CD14-positive monocyte (primary cell): ENCODE data around the gene RFLNA. TPM values are rescaled to one million over a fixed set of nuclear protein-coding genes. Genes with fewer than 3 reads are reported as not detected.

Source experiments
- DNase-seq, 3 donors: peaks; one replicate each; pipeline ENCODE4 v3.0.0-alpha.2; 2011 to 2022
- H2AFZ ChIP-seq: 2 replicates; pipeline ENCODE4 v1.6.0; 2012; ENCODE audit warnings: mild to moderate bottlenecking, low read depth, low read length, inconsistent platforms; ENCODE audit not compliant: insufficient read depth, poor library complexity, severe bottlenecking
- H3K27ac ChIP-seq, 2 donors: 1 replicate in 1 of 2; 2 replicates in 1 of 2; pipeline ENCODE4 v1.5.1; 2012 to 2013; ENCODE audit warnings: low read length in 2 of 2, control low read depth in 1 of 2, inconsistent platforms in 1 of 2, low read depth in 1 of 2, mild to moderate bottlenecking in 1 of 2
- H3K27me3 ChIP-seq, 2 donors: one replicate each; pipeline versions ENCODE4 v1.6.0 to v1.6.1; 2011 to 2013; ENCODE audit warnings: low read length in 2 of 2; ENCODE audit not compliant: control insufficient read depth in 2 of 2, insufficient read depth in 2 of 2
- H3K36me3 ChIP-seq, 2 donors: replicated peaks in 1 of 2; 1 replicate in 1 of 2; 2 replicates in 1 of 2; pipeline versions ENCODE4 v1.5.1 to v1.6.1; 2012 to 2013; ENCODE audit warnings: low read length in 2 of 2, control low read depth in 1 of 2, inconsistent platforms in 1 of 2, mild to moderate bottlenecking in 1 of 2; ENCODE audit not compliant: insufficient read depth in 2 of 2, control insufficient read depth in 1 of 2
- H3K4me1 ChIP-seq, 2 donors: 1 replicate in 1 of 2; 2 replicates in 1 of 2; pipeline versions ENCODE4 v1.5.1 to v1.6.1; 2012 to 2013; ENCODE audit warnings: low read length in 2 of 2, control low read depth in 1 of 2, inconsistent platforms in 1 of 2, mild to moderate bottlenecking in 1 of 2, moderate library complexity in 1 of 2; ENCODE audit not compliant: insufficient read depth in 2 of 2, control insufficient read depth in 1 of 2
- H3K4me2 ChIP-seq: replicated peaks from 2 replicates; pipeline ENCODE3; 2012; ENCODE audit warnings: low read length, moderate library complexity, mild to moderate bottlenecking; ENCODE audit not compliant: poor library complexity, severe bottlenecking; ENCODE audit errors: extremely low read depth
- H3K4me3 ChIP-seq, 3 experiments: fragments of 200-600 bp in 1 of 3; sonication (generic) in 1 of 3; replicated peaks in 1 of 3; 1 replicate in 2 of 3; 2 replicates in 1 of 3; pipeline ENCODE4 v1.5.1; 2011 to 2013; ENCODE audit warnings: low read length in 3 of 3, mild to moderate bottlenecking in 3 of 3, control low read depth in 2 of 3, low read depth in 2 of 3, inconsistent platforms in 1 of 3, moderate library complexity in 1 of 3
- H3K79me2 ChIP-seq: 2 replicates; pipeline ENCODE4 v1.6.0; 2012; ENCODE audit warnings: mild to moderate bottlenecking, control low read depth, inconsistent platforms, low read length, moderate library complexity; ENCODE audit not compliant: insufficient read depth
- H3K9ac ChIP-seq: 2 replicates; pipeline ENCODE4 v1.6.0; 2017; ENCODE audit warnings: low read length, mild to moderate bottlenecking; ENCODE audit not compliant: insufficient read depth, poor library complexity, severe bottlenecking
- H3K9me3 ChIP-seq, 2 donors: replicated peaks in 1 of 2; 1 replicate in 1 of 2; 2 replicates in 1 of 2; pipeline versions ENCODE4 v1.5.1 to v1.6.1; 2012 to 2013; ENCODE audit warnings: low read length in 2 of 2, control low read depth in 1 of 2; ENCODE audit not compliant: control insufficient read depth in 1 of 2, insufficient read depth in 1 of 2
- H4K20me1 ChIP-seq: 2 replicates; pipeline ENCODE4 v1.6.0; 2012; ENCODE audit warnings: mild to moderate bottlenecking, low read length, control low read depth, moderate library complexity; ENCODE audit not compliant: insufficient read depth
- H3K27ac Mint-ChIP-seq, 7 donors: one replicate each; pipeline ENCODE4 v1.8.0; 2020; ENCODE audit warnings: mild to moderate bottlenecking in 7 of 7, mixed read lengths in 7 of 7, moderate library complexity in 6 of 7, inconsistent platforms in 2 of 7
- H3K27me3 Mint-ChIP-seq, 3 donors: one replicate each; pipeline ENCODE4 v1.8.0; 2021 to 2022; ENCODE audit warnings: low read depth in 3 of 3, mild to moderate bottlenecking in 3 of 3, mixed read lengths in 3 of 3, moderate library complexity in 3 of 3, inconsistent platforms in 1 of 3
- H3K36me3 Mint-ChIP-seq, 2 donors: one replicate each; pipeline ENCODE4 v1.8.0; 2020; ENCODE audit warnings: mixed read lengths in 2 of 2, inconsistent platforms in 1 of 2, mild to moderate bottlenecking in 1 of 2
- H3K4me1 Mint-ChIP-seq: one replicate; pipeline ENCODE4 v1.8.0; 2020; ENCODE audit warnings: mild to moderate bottlenecking, mixed read lengths
- H3K4me3 Mint-ChIP-seq, 2 donors: one replicate each; pipeline ENCODE4 v1.8.0; 2020; ENCODE audit warnings: mild to moderate bottlenecking in 2 of 2, mixed read lengths in 2 of 2, moderate library complexity in 1 of 2
- H3K9me3 Mint-ChIP-seq, 7 donors: one replicate each; pipeline ENCODE4 v1.8.0; 2020 to 2022; ENCODE audit warnings: mixed read lengths in 7 of 7, mild to moderate bottlenecking in 6 of 7, moderate library complexity in 6 of 7, inconsistent platforms in 2 of 7
- WGBS: methylation state at CpG from one replicate; pipeline ENCODE4 v1.1.5; 2013; ENCODE audit warnings: missing lambda C conversion rate; ENCODE audit not compliant: insufficient coverage; 5-methylcytosine and 5-hydroxymethylcytosine counted together
- intact Hi-C, 2 donors: fragments of 100-400 bp; cut with micrococcal nuclease; formaldehyde crosslinking; loops; one replicate each; pipeline versions ENCODE4 v1.15.0 to v1.15.1; 2023
- polyA plus RNA-seq, 3 donors: library from polyadenylated mRNA; depleted of rRNA in 1 of 3; unstranded in 2 of 3; stranded (reverse) in 1 of 3; fragments of 300-500 nt in 2 of 3; fragments of >200 nt in 1 of 3; fragmentation: Illumina TruSeq in 2 of 3; gene quantifications; 1 replicate in 2 of 3; 2 replicates in 1 of 3; pipeline ENCODE4 v1.2.3, GENCODE V29; 2012 to 2021
- TF ChIP-seq, protein P1 (sequence below): fragments of 200-600 bp; IDR thresholded peaks from one replicate; pipeline ENCODE4 v1.8.0; 2022; ENCODE audit warnings: antibody characterized with exemption, mild to moderate bottlenecking

Gene RFLNA
- polyA plus RNA-seq, 3 donors: not detected

- peaks cover 72 to 90% of the 10 kb centered on the region in 2 donors for H3K36me3 Mint-ChIP-seq
- H2AFZ ChIP-seq: no peak overlapping the region
- no peaks in the 10 kb centered on the region for H3K79me2 ChIP-seq
- DNase-seq: no peak
- intact Hi-C loops: no loop called here
- peak overlapping the region in 1 of 7 donors; percentile 80 for H3K27ac Mint-ChIP-seq
- H3K4me3 Mint-ChIP-seq: no peak overlapping the region
- peaks cover 81% of the 10 kb centered on the region for H4K20me1 ChIP-seq
- no peaks in the 10 kb centered on the region for H3K4me1 ChIP-seq
- no peak overlapping the region for H3K4me3 ChIP-seq
- no peak overlapping the region for H3K27ac ChIP-seq
- WGBS: 96% methylated on average over 38 of the region's 42 CpGs
- no peak overlapping the region for H3K9ac ChIP-seq
- H3K36me3 ChIP-seq: peaks cover 75 to 93% of the 10 kb centered on the region in 2 donors
- peaks cover 0 to 1% (median 0%) of the 10 kb centered on the region in 3 donors for H3K27me3 Mint-ChIP-seq
- H3K9me3 Mint-ChIP-seq: peaks cover 0 to 2% (median 0%) of the 10 kb centered on the region in 7 donors
- TF ChIP-seq, protein P1, sequence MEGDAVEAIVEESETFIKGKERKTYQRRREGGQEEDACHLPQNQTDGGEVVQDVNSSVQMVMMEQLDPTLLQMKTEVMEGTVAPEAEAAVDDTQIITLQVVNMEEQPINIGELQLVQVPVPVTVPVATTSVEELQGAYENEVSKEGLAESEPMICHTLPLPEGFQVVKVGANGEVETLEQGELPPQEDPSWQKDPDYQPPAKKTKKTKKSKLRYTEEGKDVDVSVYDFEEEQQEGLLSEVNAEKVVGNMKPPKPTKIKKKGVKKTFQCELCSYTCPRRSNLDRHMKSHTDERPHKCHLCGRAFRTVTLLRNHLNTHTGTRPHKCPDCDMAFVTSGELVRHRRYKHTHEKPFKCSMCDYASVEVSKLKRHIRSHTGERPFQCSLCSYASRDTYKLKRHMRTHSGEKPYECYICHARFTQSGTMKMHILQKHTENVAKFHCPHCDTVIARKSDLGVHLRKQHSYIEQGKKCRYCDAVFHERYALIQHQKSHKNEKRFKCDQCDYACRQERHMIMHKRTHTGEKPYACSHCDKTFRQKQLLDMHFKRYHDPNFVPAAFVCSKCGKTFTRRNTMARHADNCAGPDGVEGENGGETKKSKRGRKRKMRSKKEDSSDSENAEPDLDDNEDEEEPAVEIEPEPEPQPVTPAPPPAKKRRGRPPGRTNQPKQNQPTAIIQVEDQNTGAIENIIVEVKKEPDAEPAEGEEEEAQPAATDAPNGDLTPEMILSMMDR: no peak
- H3K4me2 ChIP-seq: no peak overlapping the region
- no peaks in the 10 kb centered on the region for H3K4me1 Mint-ChIP-seq
- H3K9me3 ChIP-seq: no peaks in the 10 kb centered on the region
- H3K27me3 ChIP-seq: no peaks in the 10 kb centered on the region
These were observed 45.4 kb downstream of the RFLNA start for GRCh38 chr12:124340080-124340900.

GRCh38 chr12:124341645-124342069 lies 46.8 kb downstream of the RFLNA start:
- peaks cover 0 to 1% (median 0%) of the 10 kb centered on the region in 3 donors for H3K27me3 Mint-ChIP-seq
- H3K4me3 Mint-ChIP-seq: no peak overlapping the region
- peaks cover 71 to 90% of the 10 kb centered on the region in 2 donors for H3K36me3 Mint-ChIP-seq
- WGBS: 100% methylated on average over 17 of the region's 27 CpGs
- H3K36me3 ChIP-seq: peaks cover 75 to 93% of the 10 kb centered on the region in 2 donors
- H3K4me2 ChIP-seq: no peak overlapping the region
- TF ChIP-seq, protein P1: no peak
- no peaks in the 10 kb centered on the region for H3K79me2 ChIP-seq
- H3K9ac ChIP-seq: no peak overlapping the region
- H4K20me1 ChIP-seq: peaks cover 81% of the 10 kb centered on the region
- H2AFZ ChIP-seq: no peak overlapping the region
- H3K27ac ChIP-seq: no peak overlapping the region
- H3K4me1 ChIP-seq: no peaks in the 10 kb centered on the region
- no peaks in the 10 kb centered on the region for H3K27me3 ChIP-seq
- H3K9me3 ChIP-seq: no peaks in the 10 kb centered on the region
- no peaks in the 10 kb centered on the region for H3K4me1 Mint-ChIP-seq
- H3K4me3 ChIP-seq: no peak overlapping the region
- H3K27ac Mint-ChIP-seq: no peak overlapping the region
- intact Hi-C loops: no loop called here
- DNase-seq: no peak
- H3K9me3 Mint-ChIP-seq: no peaks in the 10 kb centered on the region
